ENCODE measurements around the gene SIGLEC11. TPM values are rescaled to one million over a fixed set of nuclear protein-coding genes. Genes with fewer than 3 reads are reported as not detected.

Gene SIGLEC11
- total RNA-seq, 6 experiments from 2014 or later = 0.74 to 3.0 (median 1.7) TPM

DNA sequence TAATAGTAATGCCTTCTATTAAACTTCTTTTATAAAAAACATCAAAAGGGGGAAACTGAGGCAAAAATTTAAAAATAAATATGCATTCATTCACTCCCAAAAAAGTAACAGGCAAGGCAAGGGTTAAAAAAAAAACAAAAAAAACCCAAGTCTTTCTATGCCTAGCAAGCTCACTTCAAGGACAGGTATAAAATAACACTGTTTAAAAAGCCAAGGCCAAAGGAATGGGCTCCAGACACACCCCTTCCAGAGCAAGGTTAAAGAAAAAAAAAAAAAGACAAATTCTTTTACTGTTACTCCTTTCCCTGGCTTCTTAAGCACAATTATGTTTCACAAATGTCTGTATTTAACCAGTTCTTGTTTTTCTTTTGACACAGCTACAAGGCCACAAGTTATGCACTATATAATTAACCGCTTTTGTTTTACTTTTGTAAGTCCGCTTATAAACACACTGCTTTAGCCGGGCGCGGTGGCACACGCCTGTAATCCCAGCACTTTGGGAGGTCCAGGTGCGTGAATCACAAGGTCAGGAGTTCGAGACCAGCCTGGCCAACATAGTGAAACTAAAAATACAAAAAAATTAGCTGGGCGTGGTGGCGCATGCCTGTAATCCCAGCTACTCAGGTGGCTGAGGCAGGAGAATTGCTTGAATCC lies 3.6 kb downstream of the SIGLEC11 start:
- Histone ChIP-seq H3K27ac (no peak overlapping the region), H3K9me3 (no peaks in the 10 kb centered on the region), H3K27me3 (no peaks in the 10 kb centered on the region), H3K4me1 (peaks cover 0 to 10% (median 0%) of the 10 kb centered on the region in 4 donors), H3K4me3 (no peak overlapping the region), H3K36me3 (no peaks in the 10 kb centered on the region)
- TF ChIP-seq POLR2A (IDR thresholded peaks at IDR 0.05) = no peak
- TF ChIP-seq, protein P1, sequence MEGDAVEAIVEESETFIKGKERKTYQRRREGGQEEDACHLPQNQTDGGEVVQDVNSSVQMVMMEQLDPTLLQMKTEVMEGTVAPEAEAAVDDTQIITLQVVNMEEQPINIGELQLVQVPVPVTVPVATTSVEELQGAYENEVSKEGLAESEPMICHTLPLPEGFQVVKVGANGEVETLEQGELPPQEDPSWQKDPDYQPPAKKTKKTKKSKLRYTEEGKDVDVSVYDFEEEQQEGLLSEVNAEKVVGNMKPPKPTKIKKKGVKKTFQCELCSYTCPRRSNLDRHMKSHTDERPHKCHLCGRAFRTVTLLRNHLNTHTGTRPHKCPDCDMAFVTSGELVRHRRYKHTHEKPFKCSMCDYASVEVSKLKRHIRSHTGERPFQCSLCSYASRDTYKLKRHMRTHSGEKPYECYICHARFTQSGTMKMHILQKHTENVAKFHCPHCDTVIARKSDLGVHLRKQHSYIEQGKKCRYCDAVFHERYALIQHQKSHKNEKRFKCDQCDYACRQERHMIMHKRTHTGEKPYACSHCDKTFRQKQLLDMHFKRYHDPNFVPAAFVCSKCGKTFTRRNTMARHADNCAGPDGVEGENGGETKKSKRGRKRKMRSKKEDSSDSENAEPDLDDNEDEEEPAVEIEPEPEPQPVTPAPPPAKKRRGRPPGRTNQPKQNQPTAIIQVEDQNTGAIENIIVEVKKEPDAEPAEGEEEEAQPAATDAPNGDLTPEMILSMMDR (IDR thresholded peaks at IDR 0.05) = no peak
- ATAC-seq (no peak), DNase-seq (no peak)
- intact Hi-C loops (cut with DNase I) = no loop called here
- 80% methylated on average over 6 of the region's 10 CpGs for WGBS (ENCODE audit: insufficient coverage, low coverage, low lambda C conversion rate, missing lambda C conversion rate)

DNA sequence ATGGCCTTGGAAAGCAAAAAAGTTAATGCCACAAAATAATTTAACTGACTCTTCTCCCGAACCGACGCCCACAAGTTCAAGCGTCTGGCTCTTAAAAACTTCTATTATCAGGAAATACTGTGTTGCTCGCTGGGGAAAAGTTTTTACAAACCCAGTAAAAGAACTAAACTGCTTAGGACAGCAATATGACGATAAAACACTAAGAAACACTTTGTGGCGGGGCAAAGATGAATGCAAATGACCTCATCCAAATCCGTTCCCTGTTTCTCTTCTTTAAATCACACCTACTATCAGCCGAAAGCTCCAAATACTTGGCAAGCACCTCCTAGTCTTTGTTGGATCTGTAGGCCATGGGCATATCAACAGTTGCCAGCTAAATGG lies 4.9 kb downstream of the SIGLEC11 start:
- H3K27ac ChIP-seq = no peak overlapping the region
- no peaks in the 10 kb centered on the region for H3K27me3 ChIP-seq
- TF ChIP-seq POLR2A (IDR thresholded peaks at IDR 0.05) = no peak
- TF ChIP-seq, protein P1 (IDR thresholded peaks at IDR 0.05) = no peak
- H3K36me3 ChIP-seq = no peaks in the 10 kb centered on the region
- no peak overlapping the region for H3K4me3 ChIP-seq
- H3K9me3 ChIP-seq = no peaks in the 10 kb centered on the region
- DNase-seq = no peak
- H3K4me1 ChIP-seq = peaks cover 0 to 10% (median 0%) of the 10 kb centered on the region in 4 donors
- no peak for ATAC-seq
- 37% methylated on average over 9 of the region's 9 CpGs for WGBS (ENCODE audit: insufficient coverage, low coverage, low lambda C conversion rate, missing lambda C conversion rate)
- intact Hi-C loops (cut with DNase I) = no loop called here

DNA sequence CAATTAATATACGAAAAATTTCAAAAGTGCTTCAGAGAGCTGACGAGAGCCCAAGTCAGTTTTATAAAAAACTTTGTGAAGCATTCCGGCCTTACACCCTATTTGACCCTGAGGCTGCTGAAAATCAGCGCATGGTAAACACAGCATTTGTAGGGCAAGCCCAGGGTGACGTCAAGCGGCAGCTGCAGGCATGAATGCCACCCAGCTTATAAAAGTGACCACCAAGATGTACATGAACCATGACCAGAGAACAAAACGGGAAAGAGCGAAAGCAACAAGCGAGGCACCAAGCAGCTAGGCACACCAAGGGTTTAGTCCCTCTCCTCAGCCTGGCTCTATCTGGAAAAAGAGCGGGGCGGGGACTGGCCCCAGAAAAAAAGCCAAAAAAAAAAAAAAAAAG lies 6.0 kb downstream of the SIGLEC11 start:
- Histone ChIP-seq H3K36me3 (no peaks in the 10 kb centered on the region), H3K27me3 (no peaks in the 10 kb centered on the region), H3K9me3 (no peaks in the 10 kb centered on the region), H3K27ac (no peak overlapping the region), H3K4me1 (peaks cover 0 to 10% (median 0%) of the 10 kb centered on the region in 4 donors), H3K4me3 (no peak overlapping the region)
- ATAC-seq = no peak
- WGBS (ENCODE audit: insufficient coverage, low coverage, low lambda C conversion rate, missing lambda C conversion rate) = 56% methylated on average over 11 of the region's 11 CpGs
- intact Hi-C loops (cut with DNase I) = no loop called here
- TF ChIP-seq, protein P1 (IDR thresholded peaks at IDR 0.05) = no peak
- TF ChIP-seq POLR2A (IDR thresholded peaks at IDR 0.05) = no peak
- DNase-seq = no peak

DNA sequence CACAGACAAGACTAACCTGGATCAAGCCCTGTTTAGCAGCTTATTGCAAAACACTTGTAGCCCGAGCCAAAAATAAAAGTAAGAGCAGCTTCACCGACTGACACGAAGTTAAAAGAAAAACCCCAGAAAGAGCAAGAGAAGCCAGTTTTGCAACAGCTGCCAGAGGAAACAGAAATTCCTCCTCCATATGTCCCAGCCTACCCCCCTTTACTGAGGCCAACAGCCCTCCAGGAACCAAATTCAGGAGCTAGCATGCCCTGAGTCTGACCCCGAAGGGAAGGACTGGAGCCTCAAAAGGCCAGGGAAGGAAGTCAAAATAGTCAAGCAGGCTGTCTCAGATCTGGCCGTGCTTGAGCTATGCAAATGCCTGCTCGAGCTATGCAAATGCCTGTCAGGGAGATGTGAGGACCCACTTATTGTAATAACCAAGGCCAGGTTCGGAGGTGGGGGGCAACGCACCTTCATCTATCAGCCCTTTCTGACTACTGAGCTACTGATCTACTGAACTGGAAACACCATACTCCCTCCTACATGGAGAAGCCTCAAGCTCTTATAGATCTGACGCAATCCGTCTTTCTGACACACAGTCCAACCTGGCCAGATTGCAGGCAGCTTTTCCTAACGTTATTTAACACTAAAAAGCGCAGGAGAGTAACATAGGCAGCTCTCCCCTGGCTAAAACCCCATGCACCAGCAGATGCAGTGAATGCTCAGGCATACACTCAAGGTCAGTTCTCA lies 6.7 kb downstream of the SIGLEC11 start:
- intact Hi-C loops (cut with DNase I) = no loop called here
- TF ChIP-seq, protein P1 (IDR thresholded peaks at IDR 0.05) = no peak
- TF ChIP-seq POLR2A (IDR thresholded peaks at IDR 0.05) = no peak
- peak; percentile 62 to 75 (median 69) for ATAC-seq
- Histone ChIP-seq H3K36me3 (no peaks in the 10 kb centered on the region), H3K4me3 (no peak overlapping the region), H3K27me3 (no peaks in the 10 kb centered on the region), H3K4me1 (peaks cover 0 to 10% (median 0%) of the 10 kb centered on the region in 4 donors), H3K27ac (no peak overlapping the region), H3K9me3 (no peaks in the 10 kb centered on the region)
- 11% methylated on average over 9 of the region's 12 CpGs for WGBS (ENCODE audit: insufficient coverage, low coverage, low lambda C conversion rate, missing lambda C conversion rate)
- no peak for DNase-seq

Measured in right lobe of liver (tissue), 6 donors.